Transverse colon (tissue), 3 donors: ENCODE measurements around the gene CDH13.

ENCODE experiments used
- EP300 ChIP-seq: sonication (generic); formaldehyde crosslinking; IDR thresholded peaks from one replicate; pipeline ENCODE4 v1.6.1; 2017; ENCODE audit warnings: antibody characterized with exemption, low read depth
- POLR2A ChIP-seq: fragments of 450-650 bp; IDR thresholded peaks from one replicate; pipeline ENCODE4 v1.6.1; 2016; ENCODE audit warnings: antibody characterized with exemption, mild to moderate bottlenecking, moderate library complexity
- TF ChIP-seq, protein P1 (sequence below), 5 experiments: fragments of 200-600 bp in 3 of 5; fragments of 450-650 bp in 2 of 5; sonication (generic) in 3 of 5; IDR thresholded peaks; 1 replicate in 2 of 5; 2 replicates in 3 of 5; pipeline ENCODE4 v1.5.1; 2016 to 2017; ENCODE audit warnings: antibody characterized with exemption in 5 of 5, inconsistent platforms in 3 of 5, mild to moderate bottlenecking in 2 of 5, moderate library complexity in 1 of 5

DNA sequence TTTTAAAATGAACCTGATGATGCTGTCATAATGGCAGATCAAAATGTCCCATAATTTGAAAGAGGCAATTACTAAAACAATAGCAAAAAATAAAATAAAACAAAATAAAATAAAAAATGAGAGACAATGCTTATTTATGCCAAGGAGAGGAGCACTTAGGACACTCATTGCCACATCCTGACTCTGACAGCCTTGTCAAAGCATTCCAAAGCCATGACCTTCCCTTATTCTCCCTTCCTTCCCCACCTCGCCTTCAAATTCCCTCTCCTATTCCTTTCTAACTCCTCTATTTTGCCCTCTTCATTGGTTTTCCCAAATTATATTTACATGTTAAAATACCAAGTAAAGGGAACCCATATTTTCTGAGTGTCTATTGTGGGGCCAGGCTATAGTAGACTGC is 220.0 kb downstream of the CDH13 start:
- TF ChIP-seq, protein P1, sequence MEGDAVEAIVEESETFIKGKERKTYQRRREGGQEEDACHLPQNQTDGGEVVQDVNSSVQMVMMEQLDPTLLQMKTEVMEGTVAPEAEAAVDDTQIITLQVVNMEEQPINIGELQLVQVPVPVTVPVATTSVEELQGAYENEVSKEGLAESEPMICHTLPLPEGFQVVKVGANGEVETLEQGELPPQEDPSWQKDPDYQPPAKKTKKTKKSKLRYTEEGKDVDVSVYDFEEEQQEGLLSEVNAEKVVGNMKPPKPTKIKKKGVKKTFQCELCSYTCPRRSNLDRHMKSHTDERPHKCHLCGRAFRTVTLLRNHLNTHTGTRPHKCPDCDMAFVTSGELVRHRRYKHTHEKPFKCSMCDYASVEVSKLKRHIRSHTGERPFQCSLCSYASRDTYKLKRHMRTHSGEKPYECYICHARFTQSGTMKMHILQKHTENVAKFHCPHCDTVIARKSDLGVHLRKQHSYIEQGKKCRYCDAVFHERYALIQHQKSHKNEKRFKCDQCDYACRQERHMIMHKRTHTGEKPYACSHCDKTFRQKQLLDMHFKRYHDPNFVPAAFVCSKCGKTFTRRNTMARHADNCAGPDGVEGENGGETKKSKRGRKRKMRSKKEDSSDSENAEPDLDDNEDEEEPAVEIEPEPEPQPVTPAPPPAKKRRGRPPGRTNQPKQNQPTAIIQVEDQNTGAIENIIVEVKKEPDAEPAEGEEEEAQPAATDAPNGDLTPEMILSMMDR (IDR thresholded peaks at IDR 0.05) = no peak
- TF ChIP-seq EP300 (no peak), POLR2A (no peak)
